Sigmoid colon (tissue), 7 donors: Measurements from ENCODE around the gene ZNF445. TPM values are rescaled to one million over a fixed set of nuclear protein-coding genes. Genes with fewer than 3 reads are reported as not detected.
A peak's percentile ranks its signal among the peaks of the same experiment; 100 is the strongest.
"Not testable (repeated sequence)": the region's sequence is repeated elsewhere in the genome, so short reads cannot be mapped to it uniquely, and the experiment has no call there.

Experiments used
- DNase-seq: peaks from one replicate; pipeline ENCODE4 v3.0.0-alpha.2; 2019
- H3K27ac ChIP-seq, 4 donors: fragments of 200-600 bp; sonication (generic); one replicate each; pipeline ENCODE4 v1.5.1; 2016 to 2019; ENCODE audit warnings: mild to moderate bottlenecking in 1 of 4
- H3K27me3 ChIP-seq, 3 donors: fragments of 200-600 bp; sonication (generic); one replicate each; pipeline ENCODE4 v1.5.1; 2019; ENCODE audit warnings: mild to moderate bottlenecking in 1 of 3
- H3K36me3 ChIP-seq, 4 donors: fragments of 200-600 bp; sonication (generic); one replicate each; pipeline ENCODE4 v1.5.1; 2016 to 2019
- H3K4me1 ChIP-seq, 4 donors: fragments of 200-600 bp; sonication (generic); one replicate each; pipeline ENCODE4 v1.5.1; 2017 to 2019
- H3K4me3 ChIP-seq, 4 donors: fragments of 200-600 bp; sonication (generic); one replicate each; pipeline ENCODE4 v1.5.1; 2017 to 2019; ENCODE audit warnings: mild to moderate bottlenecking in 2 of 4, moderate library complexity in 1 of 4
- H3K9me3 ChIP-seq, 4 donors: fragments of 200-600 bp in 3 of 4; sonication (generic) in 3 of 4; one replicate each; pipeline versions ENCODE4 v1.5.1 to v1.6.1; 2013 to 2019
- EP300 ChIP-seq, 4 donors: sonication (generic); formaldehyde crosslinking; IDR thresholded peaks; one replicate each; pipeline ENCODE4 v1.6.1; 2017; ENCODE audit warnings: antibody characterized with exemption in 4 of 4
- POLR2A ChIP-seq, 2 donors: fragments of 450-650 bp; IDR thresholded peaks; one replicate each; pipeline ENCODE4 v1.6.1; 2016; ENCODE audit warnings: antibody characterized with exemption in 2 of 2, mild to moderate bottlenecking in 2 of 2, moderate library complexity in 2 of 2
- POLR2AphosphoS5 ChIP-seq, 4 donors: sonication (generic); formaldehyde crosslinking; IDR thresholded peaks; one replicate each; pipeline ENCODE4 v1.6.1; 2017; ENCODE audit warnings: antibody characterized with exemption in 4 of 4
- WGBS, 2 donors: extraction: QIAGEN DNeasy Blood & Tissue Kit; methylation state at CpG; one replicate each; pipeline ENCODE4 v1.1.7; 2013; 5-methylcytosine and 5-hydroxymethylcytosine counted together
- intact Hi-C: fragments of 100-400 bp; cut with DNase I; formaldehyde crosslinking; loops from one replicate; pipeline ENCODE4 v1.15.1; 2023
- polyA plus RNA-seq, 3 donors: library from polyadenylated mRNA; stranded (reverse); fragments of 200-250 nt; gene quantifications; one replicate each; pipeline ENCODE4 v1.2.3, GENCODE V29; 2013
- total RNA-seq, 4 donors: library from RNA; depleted of rRNA; stranded (reverse); fragments of >200 nt; gene quantifications; one replicate each; pipeline ENCODE4 v1.1.0, GENCODE V29; 2016
- TF ChIP-seq, protein P1 (sequence below), 4 experiments: fragments of 450-650 bp in 3 of 4; fragments of 200-600 bp in 1 of 4; IDR thresholded peaks; one replicate each; pipeline ENCODE4 v1.5.1; 2016 to 2019; ENCODE audit warnings: antibody characterized with exemption in 4 of 4, mild to moderate bottlenecking in 3 of 4, moderate library complexity in 2 of 4
- donor health status: healthy with polysubstance abuse.
- donor health status: Bipolar disorder and iron deficiency.
- donor health status: healthy.

ZNF445 gene
- total and polyA plus RNA-seq, 7 donors = 1.2 to 13.3 (median 7.1) TPM

DNA sequence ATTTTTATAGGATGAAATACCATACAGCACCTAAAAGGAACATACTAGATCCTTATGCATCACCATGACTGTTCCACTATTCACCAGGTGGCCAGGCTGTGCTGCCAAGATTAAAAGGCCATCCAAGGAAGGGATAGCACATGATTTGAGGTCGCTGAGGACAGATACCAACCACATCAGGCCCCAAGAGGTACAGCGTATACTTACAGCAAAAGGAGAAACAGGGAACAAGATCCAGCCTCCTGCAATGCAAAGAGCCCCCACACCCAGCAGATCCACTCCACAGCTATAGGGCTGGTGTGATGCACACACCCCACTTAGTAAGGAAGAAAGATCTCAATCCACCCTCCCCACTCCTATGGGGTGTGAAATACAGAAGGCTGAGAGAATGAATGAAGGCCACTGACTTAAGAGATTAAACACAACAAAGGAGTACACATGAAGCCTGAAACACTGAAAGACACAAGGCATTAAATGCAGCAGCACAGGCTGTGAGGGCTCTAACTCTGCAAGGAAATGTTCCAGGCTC lies 32.0 kb upstream of the ZNF445 start:
- Histone ChIP-seq H3K4me3 (peak overlapping the region; percentile 81 to 93 (median 90)), H3K27me3 (no peaks in the 10 kb centered on the region), H3K9me3 (no peaks in the 10 kb centered on the region), H3K4me1 (peaks cover 0 to 23% (median 22%) of the 10 kb centered on the region in 4 donors), H3K36me3 (no peaks in the 10 kb centered on the region), H3K27ac (peak overlapping the region; percentile 83 to 95 (median 93))
- DNase-seq = no peak
- intact Hi-C loops = no loop called here
- TF ChIP-seq POLR2A (IDR thresholded peaks at IDR 0.05) (no peak), EP300 (IDR thresholded peaks at IDR 0.05) (no peak), POLR2AphosphoS5 (IDR thresholded peaks at IDR 0.05) (no peak)
- TF ChIP-seq, protein P1, sequence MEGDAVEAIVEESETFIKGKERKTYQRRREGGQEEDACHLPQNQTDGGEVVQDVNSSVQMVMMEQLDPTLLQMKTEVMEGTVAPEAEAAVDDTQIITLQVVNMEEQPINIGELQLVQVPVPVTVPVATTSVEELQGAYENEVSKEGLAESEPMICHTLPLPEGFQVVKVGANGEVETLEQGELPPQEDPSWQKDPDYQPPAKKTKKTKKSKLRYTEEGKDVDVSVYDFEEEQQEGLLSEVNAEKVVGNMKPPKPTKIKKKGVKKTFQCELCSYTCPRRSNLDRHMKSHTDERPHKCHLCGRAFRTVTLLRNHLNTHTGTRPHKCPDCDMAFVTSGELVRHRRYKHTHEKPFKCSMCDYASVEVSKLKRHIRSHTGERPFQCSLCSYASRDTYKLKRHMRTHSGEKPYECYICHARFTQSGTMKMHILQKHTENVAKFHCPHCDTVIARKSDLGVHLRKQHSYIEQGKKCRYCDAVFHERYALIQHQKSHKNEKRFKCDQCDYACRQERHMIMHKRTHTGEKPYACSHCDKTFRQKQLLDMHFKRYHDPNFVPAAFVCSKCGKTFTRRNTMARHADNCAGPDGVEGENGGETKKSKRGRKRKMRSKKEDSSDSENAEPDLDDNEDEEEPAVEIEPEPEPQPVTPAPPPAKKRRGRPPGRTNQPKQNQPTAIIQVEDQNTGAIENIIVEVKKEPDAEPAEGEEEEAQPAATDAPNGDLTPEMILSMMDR (IDR thresholded peaks at IDR 0.05) = no peak
- whole genome bisulfite sequencing, 2 donors = 40 to 58% methylated on average over 2 of the region's 2 CpGs

DNA sequence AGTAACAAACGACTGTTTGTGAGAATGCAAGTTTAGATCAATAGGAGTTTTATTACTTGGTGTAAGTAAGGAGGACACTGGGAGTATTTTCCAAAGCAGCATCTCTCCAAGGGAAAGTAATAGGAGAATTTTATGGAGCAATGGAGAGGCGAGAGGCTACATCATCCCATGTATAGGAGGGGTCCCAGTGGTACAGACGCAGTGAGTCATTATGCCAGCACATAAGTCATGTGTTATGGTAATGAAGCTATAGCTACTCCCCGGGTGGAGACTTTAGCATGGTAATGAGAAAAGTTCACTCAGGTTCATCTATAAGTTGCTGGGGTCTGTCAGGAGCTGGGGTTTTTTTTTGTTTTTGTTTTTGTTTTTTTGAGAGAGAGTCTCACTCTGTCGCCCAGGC lies 29.5 kb upstream of the ZNF445 start:
- Histone ChIP-seq H3K27me3 (no peaks in the 10 kb centered on the region), H3K27ac (no peak overlapping the region), H3K9me3 (peaks cover 0 to 3% (median 0%) of the 10 kb centered on the region in 4 donors), H3K36me3 (peaks cover 0 to 5% (median 2%) of the 10 kb centered on the region in 4 donors), H3K4me1 (peaks cover 0 to 23% (median 21%) of the 10 kb centered on the region in 4 donors), H3K4me3 (no peak overlapping the region)
- no peak for DNase-seq
- TF ChIP-seq POLR2A (IDR thresholded peaks at IDR 0.05) (no peak), POLR2AphosphoS5 (IDR thresholded peaks at IDR 0.05) (no peak), EP300 (IDR thresholded peaks at IDR 0.05) (no peak)
- TF ChIP-seq, protein P1 (IDR thresholded peaks at IDR 0.05) = no peak
- 94 to 95% methylated on average over 5 of the region's 5 CpGs for whole genome bisulfite sequencing, 2 donors
- intact Hi-C loops = no loop called here

DNA sequence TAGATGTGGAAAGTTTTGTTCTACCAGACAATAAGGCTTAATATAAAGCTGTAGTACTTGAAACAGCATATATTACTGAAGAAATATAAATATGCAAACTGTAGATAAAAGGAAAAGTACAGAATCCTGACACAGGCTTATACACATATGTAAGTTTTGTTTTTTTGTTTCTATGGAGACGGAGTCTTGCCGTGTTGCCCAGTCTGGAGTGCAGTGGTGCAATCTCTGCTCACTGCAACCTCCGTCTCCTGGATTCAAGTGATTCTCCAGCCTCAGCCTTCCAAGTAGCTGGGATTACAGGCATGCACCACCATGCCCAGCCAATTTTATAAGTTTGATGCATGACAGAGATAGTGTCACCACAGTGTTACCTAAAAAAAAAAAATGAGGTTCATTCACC lies 29.1 kb upstream of the ZNF445 start:
- H3K9me3 ChIP-seq = peaks cover 0 to 3% (median 0%) of the 10 kb centered on the region in 4 donors
- intact Hi-C loops = no loop called here
- DNase-seq = no peak
- peaks cover 0 to 22% (median 18%) of the 10 kb centered on the region in 4 donors for H3K4me1 ChIP-seq
- 92 to 99% methylated on average over 3 of the region's 3 CpGs for WGBS, 2 donors
- no peak overlapping the region for H3K4me3 ChIP-seq
- no peak overlapping the region for H3K27ac ChIP-seq
- H3K27me3 ChIP-seq = no peaks in the 10 kb centered on the region
- H3K36me3 ChIP-seq = peaks cover 3 to 9% (median 5%) of the 10 kb centered on the region in 4 donors
- TF ChIP-seq, protein P1 (IDR thresholded peaks at IDR 0.05) = no peak
- no peak for TF ChIP-seq EP300 (IDR thresholded peaks at IDR 0.05)
- TF ChIP-seq POLR2AphosphoS5 (IDR thresholded peaks at IDR 0.05) = no peak

DNA sequence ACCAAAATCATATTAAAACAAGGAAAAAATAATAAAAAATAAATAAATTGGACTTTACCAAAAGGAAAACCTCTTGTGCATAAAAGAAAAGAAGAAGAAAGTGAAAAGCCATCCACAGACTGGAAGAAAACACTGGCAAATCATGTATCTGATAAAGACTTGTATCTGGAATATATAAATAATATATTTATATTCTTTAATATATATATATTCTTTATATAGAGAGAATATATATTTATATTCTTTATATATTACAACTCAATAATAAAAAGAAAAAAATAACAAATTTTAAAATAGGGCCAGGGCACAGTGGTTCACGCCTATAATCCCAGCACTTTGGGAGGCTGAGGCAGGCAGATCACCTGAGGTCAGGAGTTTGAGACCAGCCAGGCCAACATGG lies 27.1 kb upstream of the ZNF445 start:
- 97 to 100% methylated on average over 1 of the region's 1 CpG for WGBS, 2 donors
- TF ChIP-seq, protein P1 (IDR thresholded peaks at IDR 0.05) = no peak
- TF ChIP-seq POLR2AphosphoS5 (IDR thresholded peaks at IDR 0.05) (no peak), POLR2A (IDR thresholded peaks at IDR 0.05) (no peak), EP300 (IDR thresholded peaks at IDR 0.05) (no peak)
- H3K36me3 ChIP-seq = peaks cover 7 to 29% (median 24%) of the 10 kb centered on the region in 4 donors

DNA sequence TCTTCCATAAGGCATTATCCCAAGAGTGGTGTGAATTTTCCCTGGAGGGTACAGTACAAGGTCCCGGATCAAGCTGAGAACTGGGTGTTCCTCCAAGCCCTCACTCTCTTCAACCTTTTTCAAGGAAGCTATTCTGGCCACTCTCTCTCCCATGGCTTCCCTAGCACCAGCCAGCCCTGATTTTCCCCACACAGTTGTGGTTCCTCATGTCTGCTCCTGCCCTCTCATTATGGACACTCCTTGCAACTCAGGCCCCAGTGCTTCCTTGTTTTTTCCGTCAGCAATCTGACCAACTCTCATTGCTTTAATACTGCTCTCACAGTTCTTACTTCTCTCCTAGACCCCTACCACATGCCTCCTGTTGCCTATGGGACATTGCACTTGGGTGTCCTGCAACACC lies 25.7 kb upstream of the ZNF445 start:
- H3K4me1 ChIP-seq, H3K4me3 ChIP-seq, DNase-seq, H3K27me3 ChIP-seq, intact Hi-C loops, H3K27ac ChIP-seq: not testable (repeated sequence)
- 95 to 100% methylated on average over 2 of the region's 2 CpGs for WGBS, 2 donors
- peaks cover 0 to 26% (median 16%) of the 10 kb centered on the region in 4 donors for H3K9me3 ChIP-seq
- H3K36me3 ChIP-seq = peaks cover 7 to 40% (median 34%) of the 10 kb centered on the region in 4 donors

More for the DNA sequence above, 27.1 kb upstream of the ZNF445 start:
- Histone ChIP-seq H3K4me3 (no peak overlapping the region), H3K27me3 (no peaks in the 10 kb centered on the region), H3K9me3 (peaks cover 0 to 18% (median 10%) of the 10 kb centered on the region in 4 donors), H3K4me1 (peaks cover 0 to 13% (median 8%) of the 10 kb centered on the region in 4 donors), H3K27ac (no peak overlapping the region)
- no peak for DNase-seq
- intact Hi-C loops = no loop called here
